HT1080 (cell line): ENCODE measurements around the gene DRD3. TPM values are rescaled to one million over a fixed set of nuclear protein-coding genes. Genes with fewer than 3 reads are reported as not detected.

ENCODE experiments used
- DNase-seq: peaks from one replicate; pipeline ENCODE4 v3.0.0-alpha.2; 2015; ENCODE audit warnings: low read depth
- polyA plus RNA-seq, 2 experiments: library from polyadenylated mRNA; depleted of rRNA; stranded (reverse); fragments of >200 nt; gene quantifications; 2 replicates each; pipeline ENCODE4 v1.2.3, GENCODE V29; 2015
- total RNA-seq: library from RNA; depleted of rRNA; stranded (reverse); fragments of >200 nt; shearing (Covaris generic); gene quantifications from 2 replicates; pipeline ENCODE4 v1.2.3, GENCODE V29; 2014; rRNA removed

Gene DRD3
- total RNA-seq = not detected in 2 replicates
- not detected in 2 replicates for polyA plus RNA-seq (2015; cell fraction: cytosol; rRNA removed)
- polyA plus RNA-seq (2015; cell fraction: nucleus; rRNA removed) = not detected in 2 replicates

GRCh38 chr3:114178770-114179368 lies at the start of gene DRD3:
TSS of gene DRD3 (minus strand) at chr3:114179052. CDS start at chr3:114171992, 7,060 bp downstream.
- DNase-seq = peak; percentile 43

DNA sequence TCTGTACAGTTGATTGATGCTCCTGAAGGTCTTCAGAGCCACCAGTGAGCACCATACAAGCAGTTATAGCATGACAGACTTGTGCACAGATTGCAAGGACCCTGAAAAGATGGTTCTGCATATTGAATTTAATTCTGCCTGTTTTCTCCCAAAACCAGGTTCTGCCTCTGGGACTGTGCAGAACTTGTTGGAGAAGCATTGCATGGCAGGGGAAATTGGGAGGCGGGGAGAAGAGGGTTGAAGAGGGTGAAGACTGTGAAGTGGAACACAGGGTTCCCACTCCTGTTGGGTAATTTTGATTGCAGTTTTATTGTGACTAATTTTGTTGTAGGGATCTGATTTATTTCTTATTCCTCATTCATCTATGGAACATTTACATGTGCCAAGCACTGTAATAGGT lies 48.2 kb upstream of the DRD3 start:
- no peak for DNase-seq

- DNase-seq = no peak
Measured at GRCh38 chr3:114226313-114226712, 47.5 kb upstream of the DRD3 start.

GRCh38 chr3:114223143-114223542 lies 44.3 kb upstream of the DRD3 start:
- DNase-seq = peak; percentile 73

DNA sequence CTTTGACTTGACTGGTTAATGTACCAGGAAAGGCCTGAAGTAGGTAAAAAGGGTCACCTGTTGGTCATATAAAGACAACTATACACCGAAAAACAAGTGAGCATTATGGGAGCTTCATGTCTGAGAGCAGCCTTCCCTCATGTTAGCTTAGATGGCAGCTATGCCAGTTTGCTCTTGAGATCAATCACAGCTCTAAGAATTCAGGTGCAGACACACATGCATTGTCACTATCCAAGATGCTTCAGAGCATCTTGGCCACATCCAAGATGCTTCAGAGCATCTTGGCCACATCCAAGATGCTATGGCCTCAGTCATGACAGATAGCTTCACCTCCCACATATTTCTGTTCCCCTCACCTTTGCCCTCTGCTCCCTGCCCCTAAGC lies 43.0 kb upstream of the DRD3 start:
- no peak for DNase-seq

DNA sequence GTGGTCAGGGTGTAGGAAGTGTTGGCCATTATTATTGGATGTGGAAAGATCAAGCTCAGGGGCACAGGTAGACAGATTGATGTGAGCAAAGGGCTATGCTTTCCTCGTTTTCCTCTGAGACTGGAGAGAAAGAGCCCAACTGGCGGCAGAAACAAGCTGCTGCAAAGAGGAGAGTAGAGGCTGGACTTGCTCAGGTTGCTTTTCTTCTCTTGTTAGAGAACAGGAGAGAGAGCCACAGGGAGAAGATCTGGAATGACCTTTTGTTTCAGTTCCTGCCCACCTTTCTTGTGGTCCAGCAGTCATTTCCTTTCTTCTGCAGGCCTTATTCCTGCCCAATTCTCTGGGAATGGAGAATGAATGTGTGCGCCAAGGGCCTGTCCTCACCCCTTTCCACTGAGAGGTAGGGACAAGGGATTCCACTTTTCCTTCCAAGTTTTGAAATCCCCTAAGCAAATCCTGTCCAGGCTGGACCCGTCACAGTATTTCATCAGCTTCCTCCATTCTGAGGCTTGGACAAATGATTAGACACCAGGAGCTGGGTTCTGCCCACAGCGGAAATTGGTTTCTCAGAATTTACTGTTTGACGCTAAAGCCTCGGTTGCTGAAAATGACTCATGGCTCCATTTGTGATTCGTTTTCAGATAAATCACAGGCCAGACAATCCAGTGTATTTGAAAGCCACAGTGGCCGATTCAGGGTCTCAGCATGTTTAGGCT lies 42.5 kb upstream of the DRD3 start:
- DNase-seq = peak; percentile 89

- DNase-seq = no peak
Measured at GRCh38 chr3:114219741-114220140, 40.9 kb upstream of the DRD3 start.

- no peak for DNase-seq
Measured at GRCh38 chr3:114218578-114219185, 39.8 kb upstream of the DRD3 start.

DNA sequence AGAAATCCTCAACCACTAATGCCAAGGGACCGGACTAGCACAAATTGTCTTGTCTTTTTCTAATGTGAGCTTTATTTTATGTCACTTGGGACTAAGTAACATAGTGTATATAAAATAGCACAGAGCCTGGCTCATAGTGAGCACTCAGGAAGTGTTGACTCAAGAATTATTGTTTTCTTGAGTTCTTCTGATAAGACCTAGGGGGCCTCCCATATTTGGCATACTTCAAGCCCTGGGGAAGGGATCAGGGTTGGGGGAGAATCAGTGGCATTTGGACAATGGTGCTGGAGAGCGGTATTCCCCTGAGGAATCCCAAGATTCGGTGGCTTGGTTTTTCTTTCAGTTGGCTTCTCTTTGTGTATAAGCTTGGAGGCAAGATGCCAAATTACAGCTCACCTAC lies 39.2 kb upstream of the DRD3 start:
- DNase-seq = no peak

DNA sequence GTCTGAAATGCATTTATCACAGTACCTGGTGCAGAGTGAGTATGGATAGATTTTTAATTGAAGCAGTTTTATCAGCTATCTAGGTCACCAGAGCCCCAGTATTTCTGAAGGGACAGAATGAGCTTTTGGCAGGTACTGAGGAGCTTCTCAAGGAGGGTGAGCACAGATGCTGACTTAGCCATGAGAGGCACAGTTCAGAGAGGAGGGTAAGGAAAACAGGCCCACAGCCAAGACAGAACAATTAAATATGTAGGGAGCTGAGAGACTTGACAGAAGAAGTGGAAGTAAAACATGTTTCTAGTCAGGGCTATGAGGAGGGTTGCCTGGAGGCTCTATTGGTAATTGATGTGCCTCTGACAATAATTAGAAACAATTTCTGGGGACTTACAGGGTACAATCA lies 38.4 kb upstream of the DRD3 start:
- DNase-seq = no peak

- peak; percentile 61 for DNase-seq
Measured at GRCh38 chr3:114216186-114216970, 37.5 kb upstream of the DRD3 start.

DNA sequence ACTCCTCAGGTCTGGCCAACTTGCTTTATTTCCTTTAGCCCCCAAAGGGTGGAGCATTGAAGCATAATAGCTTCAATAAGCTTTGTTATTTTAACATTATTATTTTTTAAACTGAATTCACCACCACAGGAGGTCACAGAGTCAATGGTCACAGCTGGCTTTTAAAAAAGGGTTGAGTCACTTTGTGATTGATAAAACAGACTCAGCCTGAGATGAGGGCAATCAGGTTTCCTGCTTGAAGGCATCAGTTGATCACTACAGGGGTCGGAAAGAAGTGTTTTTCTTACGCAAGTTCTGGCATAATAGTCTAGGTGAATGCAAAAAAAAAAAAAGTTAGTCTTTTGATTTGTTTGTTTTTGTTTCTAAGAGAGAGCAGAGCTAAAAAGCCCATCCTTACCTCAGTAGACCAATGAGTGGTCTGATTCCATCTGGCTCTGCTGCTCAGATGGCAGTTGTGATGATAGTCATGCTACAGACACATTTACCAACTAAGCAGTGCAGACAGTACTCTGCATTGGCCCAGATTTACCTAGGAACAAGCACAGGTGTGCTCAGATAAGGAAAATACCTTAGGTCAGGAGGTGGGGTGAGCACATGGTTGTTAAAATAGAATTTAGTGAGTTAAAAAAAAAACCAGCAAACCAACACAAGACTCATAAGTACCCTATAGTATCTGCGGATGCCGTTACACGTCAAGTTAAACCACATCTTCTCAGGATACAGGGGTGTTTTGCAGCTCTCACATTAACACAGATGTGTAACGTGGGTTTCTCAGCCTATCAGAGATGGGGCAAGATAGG lies 35.9 kb upstream of the DRD3 start:
- no peak for DNase-seq

GRCh38 chr3:114213627-114214541 lies 35.0 kb upstream of the DRD3 start:
- DNase-seq = peak; percentile 85

DNA sequence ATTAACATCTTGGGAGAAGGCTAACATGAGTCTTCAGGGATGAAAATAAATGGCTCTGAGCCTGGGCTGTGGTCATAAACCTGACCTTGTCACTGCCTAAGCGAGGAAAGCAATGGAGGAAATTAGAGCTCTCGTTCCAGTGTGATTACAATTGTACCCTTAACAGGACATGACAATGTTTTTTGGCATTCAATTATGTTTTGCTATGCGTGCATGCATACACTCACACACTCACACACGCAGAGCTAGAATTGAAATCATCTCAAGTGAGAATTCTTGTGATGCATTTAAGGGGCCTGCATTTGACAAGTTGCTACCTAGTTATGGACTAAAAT lies 34.4 kb upstream of the DRD3 start:
- DNase-seq = no peak

DNA sequence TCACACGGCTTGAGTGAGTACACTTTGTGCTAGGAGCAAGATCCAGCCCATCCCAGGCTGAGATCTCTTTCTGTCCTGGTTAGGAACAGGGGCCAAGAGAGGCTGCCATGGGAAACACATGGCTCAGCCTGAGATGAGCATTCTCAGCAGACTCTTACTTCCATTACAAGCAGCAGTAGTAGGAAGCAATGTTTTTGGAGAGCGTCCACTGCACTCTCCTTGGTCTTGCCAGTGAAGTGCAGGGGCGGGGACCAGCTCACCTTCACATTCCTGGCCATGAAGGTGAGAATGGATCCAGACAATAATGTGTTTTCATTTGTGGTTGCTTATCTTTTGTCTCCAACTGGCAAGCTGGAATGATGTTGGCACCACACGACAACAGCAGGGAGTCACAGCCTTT lies 33.8 kb upstream of the DRD3 start:
- DNase-seq = no peak

- DNase-seq = no peak
Measured at GRCh38 chr3:114207768-114208167, 28.9 kb upstream of the DRD3 start.

- no peak for DNase-seq
Measured at GRCh38 chr3:114206342-114206741, 27.5 kb upstream of the DRD3 start.

DNA sequence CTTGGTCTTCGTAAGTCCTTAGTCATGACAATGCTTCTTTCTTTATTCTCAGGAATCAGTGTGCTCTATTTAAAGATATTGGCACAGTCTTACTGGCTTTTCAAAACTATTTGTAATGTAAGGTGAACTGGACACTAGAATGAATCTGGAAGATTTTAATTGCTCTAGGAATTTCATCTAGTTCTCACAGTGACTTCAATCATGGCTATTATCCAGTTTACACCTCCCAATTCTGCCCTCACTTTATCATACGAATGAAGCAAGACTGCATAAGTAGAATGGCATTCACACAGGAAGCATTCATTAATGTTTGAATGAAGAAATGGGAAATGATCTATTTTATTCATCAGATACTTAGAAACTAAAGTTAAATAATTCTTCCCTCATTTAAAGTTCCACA lies 26.7 kb upstream of the DRD3 start:
- DNase-seq = no peak

DNA sequence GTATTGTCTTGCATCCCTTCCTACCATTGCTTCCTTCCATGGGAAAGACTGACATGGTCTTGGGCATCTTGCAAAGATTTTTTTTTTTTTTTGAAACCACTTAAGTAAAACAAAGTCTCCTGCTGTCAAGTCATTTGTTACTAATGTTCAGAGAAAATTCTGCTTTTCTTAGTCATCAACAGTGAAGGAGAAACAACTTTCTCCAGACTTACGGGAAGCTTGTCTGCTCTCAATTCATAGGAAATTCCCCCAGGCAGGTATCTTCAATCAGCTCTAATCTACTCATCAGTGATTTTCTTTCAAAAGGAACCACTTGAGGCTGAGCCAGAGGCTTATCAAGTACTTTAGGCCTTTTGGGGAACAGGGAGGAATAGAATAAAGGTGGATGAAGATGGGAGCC lies 15.9 kb upstream of the DRD3 start:
- DNase-seq = peak; percentile 38

DNA sequence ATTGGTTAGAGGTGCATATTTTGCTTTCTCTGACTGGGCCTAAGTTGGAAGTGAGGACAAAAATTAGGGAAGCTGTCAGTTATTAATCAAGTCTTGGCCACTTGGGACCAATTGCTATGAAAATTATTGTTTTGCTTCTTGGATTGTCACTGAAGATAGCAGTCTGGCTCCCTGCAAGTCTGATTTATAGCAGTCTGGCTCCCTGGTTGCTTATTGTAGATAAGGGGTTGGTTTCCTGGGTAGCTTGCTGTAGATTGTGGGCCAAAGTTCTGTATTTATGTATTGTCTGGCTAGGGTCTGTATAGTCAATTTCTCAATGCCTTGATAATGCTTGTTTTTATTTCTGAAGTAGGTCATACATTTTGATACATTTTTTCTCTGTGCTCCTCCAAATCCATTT lies 13.3 kb upstream of the DRD3 start:
- DNase-seq = no peak
